RKO (cell line): ENCODE measurements around the gene IRX2.
A peak's percentile ranks its signal among the peaks of the same experiment; 100 is the strongest.

Source experiments
- DNase-seq: peaks from one replicate; pipeline ENCODE4 v3.0.0-alpha.2; 2016; ENCODE audit warnings: low spot score

IRX2 gene

DNA sequence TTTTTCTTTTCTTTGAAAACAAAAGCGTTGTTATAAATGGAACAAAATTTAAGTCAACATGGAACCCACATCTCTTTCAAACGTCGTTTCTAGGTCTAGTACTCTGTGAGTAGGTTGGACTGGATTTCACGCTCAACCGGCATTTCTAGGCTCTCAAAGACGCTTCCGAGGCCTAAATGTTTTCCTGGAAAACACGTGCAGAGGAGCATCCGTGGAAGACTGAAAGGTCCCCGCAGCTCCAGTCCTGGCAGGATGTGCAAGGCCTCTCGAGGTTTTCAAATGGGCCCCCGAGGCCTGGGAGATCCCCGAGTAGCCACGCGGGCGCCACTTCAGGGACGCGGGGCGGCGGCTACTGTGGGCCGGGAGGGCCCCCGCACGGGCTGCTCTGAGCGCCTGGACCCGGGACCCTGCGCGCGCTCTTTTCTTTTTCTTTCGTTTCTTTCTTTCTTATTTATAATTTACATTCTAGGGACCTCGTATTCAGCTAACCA lies 4.2 kb upstream of the IRX2 start:
- no peak for DNase-seq

DNA sequence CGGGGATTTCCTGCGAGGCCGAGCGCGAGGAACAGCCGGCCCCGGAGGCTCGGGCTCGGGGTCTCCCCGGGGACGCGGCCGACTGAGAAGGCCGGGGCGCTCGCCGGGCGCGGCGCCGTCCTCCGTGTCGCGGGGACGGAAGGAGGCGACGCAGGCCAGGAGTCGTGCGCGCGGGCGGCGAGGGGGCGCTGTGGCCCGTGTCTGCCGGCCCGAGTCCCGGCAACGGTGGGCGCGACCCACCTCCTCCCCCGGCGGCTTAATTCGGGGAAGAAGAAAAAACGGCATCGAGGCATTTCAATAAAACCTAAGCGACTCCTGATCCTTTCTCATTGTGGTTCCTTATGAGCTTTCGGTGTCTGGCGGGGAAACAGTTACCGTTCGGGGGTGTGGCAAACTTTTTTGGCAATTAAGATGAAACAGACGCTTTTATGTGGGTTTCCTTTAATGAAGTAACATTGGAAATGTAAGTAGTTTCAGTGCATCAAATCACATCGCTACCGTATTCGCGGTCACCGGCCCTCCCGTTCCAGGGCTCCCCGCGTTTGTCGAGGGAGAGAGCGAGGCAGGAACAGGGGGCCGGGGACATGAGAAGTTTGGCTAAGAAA lies 3.7 kb upstream of the IRX2 start:
- no peak for DNase-seq

DNA sequence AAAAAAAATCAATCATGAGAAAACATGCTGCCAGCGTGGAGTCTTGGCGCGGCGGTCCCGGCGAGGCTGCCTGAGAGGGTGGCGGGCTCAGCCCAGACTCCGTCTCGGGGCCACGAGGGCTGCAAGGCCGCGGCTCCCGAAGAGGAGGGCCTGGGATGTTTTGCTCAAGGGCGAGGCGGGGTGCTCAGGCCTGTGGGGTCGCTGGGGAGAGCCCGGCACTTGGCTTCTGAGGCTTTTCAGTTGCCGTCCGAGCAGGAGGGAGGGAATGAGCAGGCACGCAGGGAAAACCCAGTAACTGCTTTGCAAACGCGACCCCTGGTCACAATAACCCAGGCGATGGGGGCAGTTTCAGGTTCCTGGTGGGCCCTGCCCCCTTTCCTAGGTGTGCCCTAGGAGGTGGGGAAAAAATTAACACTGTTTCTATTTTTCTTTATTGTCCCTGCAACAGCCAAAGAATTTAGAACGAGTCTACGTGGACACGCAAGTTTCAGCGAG lies 3.2 kb upstream of the IRX2 start:
- no peak for DNase-seq

DNA sequence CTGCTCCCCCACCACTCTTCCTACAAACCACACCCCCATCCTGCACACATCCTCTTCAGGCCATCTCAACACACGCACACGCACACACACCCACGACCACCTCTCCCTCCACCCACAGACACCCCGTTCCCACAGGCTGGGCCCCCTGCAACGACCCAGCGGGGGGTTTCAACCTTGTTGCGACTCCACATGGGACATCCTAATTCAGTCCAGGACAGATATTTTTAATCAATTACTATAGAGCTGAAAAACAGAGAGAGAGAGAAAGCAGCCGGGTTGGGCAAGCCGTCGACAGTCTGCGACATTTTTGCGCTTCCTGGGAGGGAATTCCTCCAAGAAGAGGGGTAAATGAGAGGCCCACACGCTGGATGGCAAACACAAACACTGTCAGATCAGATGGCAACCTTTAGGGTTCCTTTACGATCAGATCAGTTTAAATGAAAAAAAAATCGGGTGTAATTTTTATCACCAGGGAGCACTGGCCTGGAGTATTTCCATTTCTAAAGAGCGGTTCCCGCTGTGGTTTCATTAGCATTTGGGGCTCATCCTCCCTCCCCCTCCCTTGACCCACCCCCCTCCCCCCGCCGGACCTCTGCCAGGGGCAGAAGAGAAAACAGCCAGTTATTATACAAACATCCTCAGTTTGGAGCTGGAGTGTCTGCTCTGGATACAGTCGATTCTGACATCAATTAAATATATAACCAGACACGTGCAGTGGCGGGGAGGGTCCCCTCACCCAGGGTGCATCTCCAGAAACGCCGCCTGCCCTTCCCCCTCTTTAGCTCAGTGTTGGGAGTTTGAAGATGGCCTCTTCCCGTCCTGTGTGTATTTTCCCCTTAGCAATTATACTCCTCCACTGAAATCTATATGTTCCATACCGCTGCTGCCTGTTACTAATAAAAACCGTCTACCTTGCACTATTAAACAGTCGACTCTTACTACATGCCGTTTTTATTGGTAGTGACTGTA lies 2.3 kb upstream of the IRX2 start:
- DNase-seq: no peak

DNA sequence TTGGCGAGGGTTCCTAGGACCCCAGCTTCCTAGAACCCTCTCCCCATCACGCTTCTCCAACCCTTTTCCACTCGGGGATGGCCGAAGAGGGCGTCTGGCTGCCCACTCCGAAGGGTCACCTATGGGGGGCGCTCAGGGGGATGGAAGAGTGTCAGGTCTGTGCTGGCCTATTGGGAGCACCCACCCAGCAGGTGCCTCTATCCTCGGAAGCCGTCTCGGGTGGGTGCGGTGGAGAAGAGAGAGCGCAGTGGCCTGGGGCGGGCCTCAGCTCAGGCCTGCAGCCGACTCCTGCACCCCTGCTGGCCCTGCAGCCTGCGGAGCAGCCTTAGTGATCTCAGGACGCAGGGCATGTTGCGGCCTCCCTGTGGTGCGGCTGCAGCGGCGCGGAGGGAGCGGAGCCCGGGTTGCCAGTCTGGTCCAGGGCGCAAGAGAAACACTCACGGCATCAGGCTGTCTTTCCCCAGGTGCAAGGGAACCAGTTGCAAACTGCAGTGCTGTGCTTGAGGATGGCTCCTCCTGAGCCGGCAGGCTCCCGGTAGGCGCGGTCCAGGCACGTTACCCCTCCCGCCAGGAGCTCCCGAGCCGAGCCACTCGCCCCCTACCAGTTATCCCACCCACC lies 1.5 kb upstream of the IRX2 start:
- DNase-seq: no peak

DNA sequence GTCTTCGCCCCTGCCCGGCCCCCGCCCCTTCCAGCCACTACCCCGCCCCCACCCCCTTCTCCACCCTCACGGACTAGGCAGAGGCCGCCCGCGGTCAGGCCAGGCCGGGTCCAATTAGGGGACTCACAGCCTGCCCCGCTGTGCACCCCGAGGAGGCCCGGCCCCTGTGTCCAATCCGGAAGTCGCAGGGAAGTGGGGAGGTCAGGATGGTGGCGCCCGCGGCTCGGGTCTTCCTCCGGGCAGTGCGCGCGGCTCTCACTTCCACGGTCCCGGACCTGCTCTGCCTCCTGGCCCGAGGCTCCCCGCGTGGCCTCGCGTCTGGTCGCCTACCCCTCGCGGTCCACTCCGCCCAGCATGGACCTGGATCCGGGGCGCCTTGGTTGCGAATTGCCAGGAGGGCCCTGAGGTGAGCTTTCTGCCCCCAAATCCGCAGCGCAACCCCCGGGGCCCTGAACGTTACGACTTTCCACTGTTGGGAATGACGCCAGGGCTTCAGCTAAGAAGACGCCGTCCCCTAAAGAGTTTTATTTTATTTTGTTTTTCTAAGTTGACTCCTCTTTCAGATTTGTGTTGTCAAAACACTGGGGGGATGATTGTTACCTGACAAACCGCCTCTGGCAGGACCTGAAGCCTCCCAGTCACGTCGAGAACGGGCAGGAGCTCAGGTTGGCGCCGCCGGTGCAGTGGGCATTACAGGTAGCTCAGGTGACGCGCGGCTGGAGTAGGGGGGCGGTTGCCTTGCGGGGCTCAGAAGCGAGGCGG lies 763 bp upstream of the IRX2 start:
- peak; percentile 65 for DNase-seq

DNA sequence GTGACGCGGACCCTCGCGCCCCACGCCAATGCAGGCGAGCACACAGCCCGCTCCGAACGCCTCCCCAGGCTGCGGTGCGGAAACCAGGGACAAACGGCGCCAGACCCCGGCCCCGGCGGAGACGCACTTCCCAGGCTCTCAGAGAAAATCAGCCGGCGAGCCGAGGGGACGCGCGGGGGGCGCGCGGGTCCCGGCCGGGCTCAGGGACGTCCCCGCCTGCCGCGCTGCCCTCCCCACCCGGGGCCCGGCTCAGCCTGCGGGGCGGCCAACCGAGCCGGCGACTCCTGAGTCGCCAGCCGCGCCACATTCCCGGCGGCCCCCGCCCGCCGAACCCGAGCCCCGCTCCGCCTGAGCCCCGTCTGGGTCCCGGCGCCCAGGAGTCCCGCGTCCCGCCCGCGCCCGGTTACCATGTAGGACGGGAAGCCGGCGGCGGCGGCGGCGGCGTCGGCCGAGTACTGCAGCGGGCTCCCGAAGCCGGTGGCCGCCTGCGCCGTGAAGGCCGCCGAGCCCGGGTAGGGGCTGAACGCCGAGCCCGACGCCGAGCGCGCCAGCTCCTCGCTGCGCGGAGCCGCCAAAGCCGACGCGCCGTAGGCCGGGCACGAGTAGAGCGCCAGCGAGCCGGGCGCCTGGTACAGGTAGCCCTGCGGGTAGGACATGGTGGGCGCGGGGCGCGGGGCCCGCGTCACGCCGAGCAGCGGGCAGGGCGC lies 566 bp downstream of the IRX2 start:
- no peak for DNase-seq

DNA sequence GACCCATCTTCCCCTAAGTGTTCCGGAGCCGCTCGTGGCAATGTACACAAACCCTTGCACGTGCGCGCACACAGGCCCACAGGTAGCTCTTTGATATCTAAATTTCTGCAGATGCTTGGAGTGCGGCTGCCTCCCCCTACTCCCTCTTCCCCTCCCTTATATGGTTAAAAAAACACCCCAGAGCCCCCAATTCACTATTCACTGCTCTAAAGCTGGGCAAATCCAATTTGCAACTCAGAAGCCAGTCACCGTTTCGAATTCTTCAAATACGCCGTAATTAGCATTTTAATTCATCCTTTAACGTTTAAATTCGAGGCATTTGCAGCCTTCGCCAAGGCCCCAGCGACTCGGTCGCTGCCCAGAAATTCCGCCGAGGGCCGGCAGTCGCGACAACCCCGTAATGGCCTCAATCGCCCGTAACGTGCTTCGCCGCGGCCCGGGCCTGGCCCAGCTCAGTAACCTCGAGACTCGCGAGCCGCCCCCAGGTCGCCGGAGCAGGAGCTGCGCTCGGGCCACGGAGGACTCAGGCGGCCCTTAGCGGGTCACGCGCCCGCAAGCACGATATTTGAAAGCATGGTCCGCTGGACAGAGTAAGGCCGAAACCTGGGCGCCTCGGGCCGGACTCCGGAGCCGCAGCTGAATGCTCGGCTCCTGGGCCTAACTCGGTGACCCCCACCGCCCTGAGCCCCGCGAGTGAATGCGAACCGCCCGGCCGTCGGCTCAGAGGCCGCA lies 1.3 kb downstream of the IRX2 start:
- peak; percentile 7 for DNase-seq

DNA sequence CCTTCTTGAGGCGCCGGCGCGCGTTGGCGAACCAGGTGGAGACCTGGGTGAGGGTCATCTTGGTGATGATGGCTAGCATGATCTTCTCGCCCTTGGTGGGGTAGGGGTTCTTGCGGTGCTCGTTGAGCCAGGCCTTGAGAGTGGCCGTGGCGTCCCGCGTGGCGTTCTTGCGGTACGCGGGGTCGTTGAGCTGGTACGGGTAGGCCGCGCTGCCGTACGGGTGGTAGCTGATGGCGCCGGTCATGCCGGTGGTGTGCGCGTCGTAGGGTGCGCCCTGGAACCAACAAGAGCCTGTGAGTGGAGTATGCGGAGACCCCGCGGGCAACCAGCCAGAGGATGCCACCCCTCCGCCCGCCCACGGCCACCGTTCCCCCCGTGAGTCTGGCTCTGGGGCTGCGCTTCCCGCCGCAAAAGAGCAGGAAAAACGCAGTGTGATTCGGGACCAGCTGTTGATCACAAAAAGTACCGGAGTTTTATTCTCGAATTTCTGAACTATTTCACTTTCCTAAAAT lies 1.9 kb downstream of the IRX2 start:
- DNase-seq: no peak

DNA sequence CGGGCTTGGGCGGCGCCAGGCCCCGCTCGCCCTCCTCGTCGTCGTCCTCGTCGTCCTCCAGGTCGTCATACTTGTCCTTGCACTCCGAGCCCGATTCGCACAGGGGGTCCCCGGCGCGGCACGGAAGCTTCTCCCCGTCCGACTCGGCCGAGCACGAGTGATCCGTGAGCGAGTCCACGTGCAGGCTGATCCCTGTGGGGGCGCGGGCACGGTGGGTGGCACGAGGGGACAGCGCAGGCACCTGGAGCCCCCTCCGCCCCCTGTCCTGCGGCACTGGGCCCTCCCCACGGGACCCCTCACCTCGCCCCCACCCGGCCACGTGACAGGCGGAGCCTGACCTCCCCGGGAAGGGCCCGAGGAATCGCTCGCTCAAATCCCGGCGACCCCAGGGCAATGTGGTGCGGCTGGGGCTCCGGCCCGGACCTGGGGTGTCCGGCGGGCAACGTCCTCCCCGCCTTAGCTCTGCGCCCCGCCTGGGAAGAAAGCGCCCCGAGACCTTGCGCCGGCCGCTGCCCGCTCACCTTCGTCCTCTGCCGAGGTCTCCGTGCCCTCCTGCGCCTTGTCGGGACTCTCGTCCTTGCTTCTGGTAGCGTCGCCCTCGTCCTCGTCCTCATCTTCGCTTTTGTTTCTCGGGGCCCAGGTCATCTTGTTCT lies 2.5 kb downstream of the IRX2 start:
- DNase-seq: no peak

DNA sequence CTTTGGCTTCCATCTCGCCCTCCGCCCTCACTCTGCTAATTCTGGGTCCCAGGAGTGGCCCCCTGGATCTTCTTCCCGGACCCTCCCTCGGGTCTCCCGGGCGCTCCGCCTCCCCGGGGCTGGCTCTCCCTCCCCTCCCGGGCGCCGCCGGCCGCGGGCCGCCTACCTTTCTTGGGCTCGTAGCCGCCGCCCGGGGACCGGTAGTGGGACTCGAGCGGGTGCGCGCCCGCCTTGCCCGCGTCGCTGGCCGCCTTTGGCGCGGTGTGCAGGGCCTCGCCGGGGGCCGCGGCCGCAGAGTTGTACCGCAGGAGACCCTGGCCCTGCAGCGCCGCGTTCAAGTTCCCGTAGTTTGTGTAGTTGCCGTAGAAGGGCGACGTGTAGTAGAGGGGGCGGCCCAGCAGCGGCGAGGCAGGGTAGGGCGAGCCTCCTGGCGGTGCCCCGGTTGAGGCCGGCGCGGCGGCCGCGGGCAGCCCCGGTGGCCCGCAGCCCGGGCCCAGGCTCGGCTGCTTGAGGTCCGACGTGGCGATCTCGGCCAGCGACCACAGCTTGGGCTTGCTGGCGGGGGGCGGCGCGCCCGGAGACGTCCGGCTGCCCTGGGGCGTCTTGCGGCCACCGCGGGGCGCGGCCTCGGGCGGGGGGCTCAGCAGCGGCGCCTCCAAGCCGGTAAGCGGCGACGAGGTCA lies 3.2 kb downstream of the IRX2 start:
- no peak for DNase-seq

DNA sequence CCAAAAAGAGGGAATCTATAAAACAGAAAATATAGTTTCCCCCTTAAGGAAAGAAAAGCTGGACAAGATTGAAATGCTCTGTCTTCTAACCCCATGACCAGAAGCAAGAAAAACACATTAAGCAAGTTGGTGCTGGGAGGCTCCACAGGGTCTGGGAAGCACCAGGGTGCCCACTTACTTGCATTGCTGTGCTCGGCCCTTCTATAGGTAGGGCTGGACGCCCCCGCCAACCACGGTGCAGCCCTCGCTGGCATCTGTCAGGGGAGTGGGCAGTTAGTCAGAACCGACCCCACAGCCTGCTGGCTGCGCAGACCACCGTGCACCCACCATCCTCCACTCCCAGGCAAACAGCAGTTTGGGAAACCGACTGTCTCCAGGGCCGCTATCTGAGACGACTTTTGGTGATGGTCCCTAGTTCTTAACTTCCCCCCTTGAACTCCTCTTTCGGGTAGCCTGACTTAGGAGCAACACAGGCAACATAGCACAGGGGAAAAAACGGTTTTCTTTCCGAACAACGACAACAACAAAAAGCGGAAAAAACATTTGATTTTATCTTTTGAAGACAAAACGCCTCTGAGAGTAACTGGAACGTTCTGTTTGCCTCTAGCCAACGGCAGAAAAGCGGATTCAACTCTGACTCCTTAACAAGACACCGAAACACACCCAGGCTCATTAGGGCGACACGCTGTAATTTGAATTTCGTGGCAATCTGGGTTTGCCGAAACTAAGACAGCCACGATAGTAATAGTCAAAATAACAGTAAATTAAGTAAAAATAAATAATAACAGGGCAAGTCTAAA lies 3.9 kb downstream of the IRX2 start:
- no peak for DNase-seq

DNA sequence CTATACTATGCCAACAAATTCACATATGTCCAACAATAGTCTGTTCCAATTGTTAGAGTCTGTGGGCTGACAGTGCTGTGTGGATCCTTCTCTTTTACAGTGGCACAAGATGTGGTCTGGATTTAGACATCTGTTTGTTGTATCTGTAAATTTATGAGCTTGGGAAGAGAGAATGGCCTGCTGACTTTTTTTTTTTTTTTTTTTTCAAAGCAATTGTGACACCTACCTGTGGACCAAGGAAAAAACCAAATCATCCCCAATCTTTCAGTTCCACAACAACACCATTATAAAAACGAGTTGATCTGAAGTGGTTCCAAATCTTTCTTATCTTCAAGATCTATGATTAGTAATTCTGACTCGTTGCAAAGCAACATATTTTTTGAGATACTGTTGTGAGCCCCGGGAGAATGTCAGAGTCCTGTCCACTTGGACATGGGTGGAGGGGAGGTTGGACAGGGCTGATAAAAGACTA lies 4.9 kb downstream of the IRX2 start:
- DNase-seq: peak; percentile 32

DNA sequence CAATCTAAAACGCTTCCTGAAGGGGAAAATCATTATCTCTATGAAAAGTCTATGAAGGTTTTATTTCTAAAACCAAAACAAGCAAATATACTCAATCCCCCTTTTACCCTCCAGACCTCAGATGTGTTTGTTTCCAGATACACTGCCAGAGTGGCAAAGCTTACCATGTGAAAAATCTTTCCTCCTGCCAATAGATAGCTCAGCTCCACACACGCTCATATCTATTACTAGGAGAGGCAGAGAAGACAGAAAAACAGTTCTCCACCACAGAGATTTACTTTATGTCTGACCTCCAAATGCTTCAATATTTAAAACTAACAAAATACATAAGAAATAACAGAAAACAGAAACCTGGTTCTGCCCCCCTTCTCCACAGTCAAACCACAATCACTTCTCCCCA lies 7.0 kb downstream of the IRX2 start:
- no peak for DNase-seq

DNA sequence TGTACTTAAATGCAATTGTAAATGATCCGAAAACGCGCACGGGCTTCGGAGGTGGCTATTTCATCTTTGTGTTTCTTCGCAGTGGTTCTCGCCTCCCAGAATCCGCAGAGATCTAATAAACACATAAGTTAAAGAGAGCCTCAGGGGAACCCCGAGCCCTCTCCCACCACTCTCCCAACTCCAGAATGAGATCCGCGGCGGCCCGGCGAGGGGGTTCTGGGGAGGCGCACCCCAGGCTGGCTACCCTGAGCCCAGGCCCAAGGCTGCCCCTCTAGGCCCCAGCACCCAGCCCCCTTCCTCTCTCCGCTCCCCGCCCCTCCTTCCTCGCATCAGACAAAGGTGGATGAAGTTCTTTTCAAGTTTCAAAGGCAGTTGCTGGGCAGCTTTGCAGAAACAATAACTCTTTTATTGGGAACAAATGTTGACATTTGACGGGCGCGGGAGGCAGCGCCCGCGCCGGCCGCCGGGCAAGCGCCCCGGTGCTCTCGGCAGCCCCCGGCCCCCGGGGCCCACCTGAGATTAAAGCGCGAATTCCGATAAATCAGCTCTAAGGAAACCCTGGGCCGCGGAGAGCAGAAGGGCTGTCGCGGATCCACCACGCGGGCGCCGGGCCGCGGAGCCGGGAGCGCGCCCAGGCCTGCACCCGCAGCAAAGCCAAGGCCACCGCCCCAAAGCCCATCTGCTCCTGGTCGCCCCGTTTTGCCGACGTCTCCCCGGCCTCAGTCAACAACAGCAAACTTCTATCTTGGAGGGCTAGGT lies 8.4 kb downstream of the IRX2 start:
- DNase-seq: no peak

DNA sequence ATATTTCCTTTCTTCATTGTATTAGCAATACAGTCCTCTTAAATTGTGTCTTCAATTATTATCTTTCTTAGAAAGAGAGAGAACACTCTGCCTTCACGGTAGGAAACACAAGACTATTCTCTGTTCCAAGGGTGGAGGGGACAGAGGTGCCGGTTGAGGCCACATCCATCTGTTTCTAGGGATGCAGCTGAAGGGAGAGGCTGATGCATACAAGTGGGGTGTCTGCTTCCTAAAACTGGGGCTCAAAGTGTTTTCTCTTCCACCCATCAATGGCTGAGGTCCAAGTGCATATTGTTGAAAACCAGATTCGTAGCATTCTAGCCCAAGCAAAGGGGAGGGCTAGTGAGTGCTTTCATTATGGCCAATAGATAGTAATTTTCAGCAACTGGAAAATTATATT lies 9.5 kb downstream of the IRX2 start:
- DNase-seq: no peak

DNA sequence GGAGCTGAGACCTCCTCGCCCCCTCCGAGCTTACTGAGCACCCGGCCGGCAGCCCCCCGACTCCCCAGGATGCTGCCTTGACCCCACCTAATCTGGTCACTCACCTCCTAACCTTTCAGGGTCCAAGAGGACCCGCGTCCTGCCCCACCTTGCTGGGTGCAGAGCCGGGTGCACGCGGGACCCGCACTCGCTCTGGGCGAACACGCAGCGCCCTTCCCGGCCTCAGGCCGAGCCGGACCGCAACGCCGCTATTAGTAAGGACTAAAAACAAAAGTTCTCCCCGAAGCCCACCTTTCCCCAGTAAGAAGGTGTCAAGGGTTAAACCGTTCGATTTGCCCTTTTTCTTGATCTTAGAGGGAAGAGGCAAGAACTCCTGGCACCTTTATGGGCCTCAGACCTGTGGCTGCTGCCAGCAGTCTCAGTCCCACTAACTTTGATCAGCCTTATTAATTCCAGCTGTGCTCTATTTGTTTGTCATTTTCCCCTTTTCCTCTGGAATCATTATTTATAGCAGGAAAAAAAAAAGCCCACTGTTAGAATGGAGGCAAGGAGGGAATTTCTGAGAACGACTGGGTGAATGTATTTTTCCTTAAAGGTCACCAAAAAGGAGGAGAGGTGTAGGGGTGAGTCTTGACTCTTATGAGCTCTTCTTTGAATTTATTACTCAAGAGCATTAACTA lies 10.5 kb downstream of the IRX2 start:
- DNase-seq: no peak
